Choroid plexus epithelial cell (primary cell): ENCODE measurements around the gene RABL3.
A peak's percentile ranks its signal among the peaks of the same experiment; 100 is the strongest.

Source experiments
- DNase-seq: peaks from one replicate; pipeline ENCODE4 v3.0.0-alpha.2; 2010; ENCODE audit warnings: low read depth
- H3K4me3 ChIP-seq: 2 replicates; pipeline ENCODE4 v1.5.1; 2011; ENCODE audit warnings: low read depth, mild to moderate bottlenecking, control low read depth, low read length, moderate library complexity
- TF ChIP-seq, protein P1 (sequence below): conservative IDR thresholded peaks from 2 replicates; pipeline ENCODE4 v1.5.1; 2011; ENCODE audit warnings: low read depth, mild to moderate bottlenecking, control low read depth, inconsistent platforms, low read length, moderate library complexity

Gene RABL3

GRCh38 chr3:120661106-120661905 lies 81.0 kb downstream of the RABL3 start:
- TF ChIP-seq, protein P1, sequence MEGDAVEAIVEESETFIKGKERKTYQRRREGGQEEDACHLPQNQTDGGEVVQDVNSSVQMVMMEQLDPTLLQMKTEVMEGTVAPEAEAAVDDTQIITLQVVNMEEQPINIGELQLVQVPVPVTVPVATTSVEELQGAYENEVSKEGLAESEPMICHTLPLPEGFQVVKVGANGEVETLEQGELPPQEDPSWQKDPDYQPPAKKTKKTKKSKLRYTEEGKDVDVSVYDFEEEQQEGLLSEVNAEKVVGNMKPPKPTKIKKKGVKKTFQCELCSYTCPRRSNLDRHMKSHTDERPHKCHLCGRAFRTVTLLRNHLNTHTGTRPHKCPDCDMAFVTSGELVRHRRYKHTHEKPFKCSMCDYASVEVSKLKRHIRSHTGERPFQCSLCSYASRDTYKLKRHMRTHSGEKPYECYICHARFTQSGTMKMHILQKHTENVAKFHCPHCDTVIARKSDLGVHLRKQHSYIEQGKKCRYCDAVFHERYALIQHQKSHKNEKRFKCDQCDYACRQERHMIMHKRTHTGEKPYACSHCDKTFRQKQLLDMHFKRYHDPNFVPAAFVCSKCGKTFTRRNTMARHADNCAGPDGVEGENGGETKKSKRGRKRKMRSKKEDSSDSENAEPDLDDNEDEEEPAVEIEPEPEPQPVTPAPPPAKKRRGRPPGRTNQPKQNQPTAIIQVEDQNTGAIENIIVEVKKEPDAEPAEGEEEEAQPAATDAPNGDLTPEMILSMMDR = no peak
- peak; percentile 40 for DNase-seq
- no peak overlapping the region for H3K4me3 ChIP-seq

GRCh38 chr3:120659834-120660233 lies 82.5 kb downstream of the RABL3 start:
- TF ChIP-seq, protein P1 = no peak
- no peak for DNase-seq
- H3K4me3 ChIP-seq = no peak overlapping the region

- no peak overlapping the region for H3K4me3 ChIP-seq
- no peak for DNase-seq
- TF ChIP-seq, protein P1 = no peak
These were observed 83.0 kb downstream of the RABL3 start for GRCh38 chr3:120659285-120659684.

- no peak for DNase-seq
- TF ChIP-seq, protein P1 = no peak
- H3K4me3 ChIP-seq = no peak overlapping the region
These were observed 89.3 kb downstream of the RABL3 start for GRCh38 chr3:120652896-120653545.

- no peak for DNase-seq
- TF ChIP-seq, protein P1 = no peak
- no peak overlapping the region for H3K4me3 ChIP-seq
These were observed 90.0 kb downstream of the RABL3 start for GRCh38 chr3:120652281-120652680.

DNA sequence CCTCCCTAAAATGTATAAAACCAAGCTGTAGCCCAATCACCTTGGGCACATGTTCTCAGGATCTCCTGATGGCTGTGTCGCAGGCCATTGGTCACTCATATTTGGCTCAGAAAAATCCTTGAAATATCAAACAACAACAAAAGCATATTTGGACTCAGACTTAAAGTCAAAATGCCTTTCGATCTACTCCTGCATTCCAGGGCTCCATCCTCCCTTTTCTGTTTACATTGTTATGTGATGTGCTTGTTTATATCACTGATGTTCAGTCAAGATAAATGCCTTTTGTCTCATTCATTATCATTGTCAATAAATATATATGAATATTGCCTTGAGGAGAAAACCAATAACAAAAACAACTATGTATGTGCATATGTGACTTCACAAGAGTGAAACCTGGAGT lies 92.0 kb downstream of the RABL3 start:
- TF ChIP-seq, protein P1 = no peak
- no peak for DNase-seq
- H3K4me3 ChIP-seq = no peak overlapping the region
